Neural progenitor cell (in vitro differentiated cells): ENCODE measurements around the gene RGS6. TPM values are rescaled to one million over a fixed set of nuclear protein-coding genes. Genes with fewer than 3 reads are reported as not detected.
A peak's percentile ranks its signal among the peaks of the same experiment; 100 is the strongest.

Experiments used
- DNase-seq: peaks from one replicate; pipeline ENCODE4 v3.0.0-alpha.2; 2016; ENCODE audit warnings: low spot score
- H2AFZ ChIP-seq: fragments of 200-600 bp; sonication (generic); replicated peaks from 2 replicates; pipeline ENCODE4 v1.6.1; 2016; ENCODE audit warnings: antibody characterized with exemption
- H3F3A ChIP-seq: fragments of 200-600 bp; sonication (generic); 2 replicates; pipeline ENCODE4 v1.6.1; 2016; ENCODE audit warnings: antibody characterized with exemption, low read depth
- H3K27ac ChIP-seq: fragments of 200-600 bp; sonication (generic); 2 replicates; pipeline ENCODE4 v1.5.1; 2016; ENCODE audit warnings: mild to moderate bottlenecking
- H3K27me3 ChIP-seq: fragments of 200-600 bp; sonication (generic); 2 replicates; pipeline ENCODE4 v1.6.1; 2016; ENCODE audit warnings: mild to moderate bottlenecking, moderate library complexity
- H3K36me3 ChIP-seq: fragments of 200-600 bp; sonication (generic); 2 replicates; pipeline ENCODE4 v1.5.1; 2016
- H3K4me1 ChIP-seq: fragments of 200-600 bp; sonication (generic); 2 replicates; pipeline ENCODE4 v1.6.1; 2016; ENCODE audit warnings: mixed run types
- H3K4me2 ChIP-seq: fragments of 200-600 bp; sonication (generic); 2 replicates; pipeline ENCODE4 v1.6.1; 2016
- H3K4me3 ChIP-seq: fragments of 200-600 bp; sonication (generic); 2 replicates; pipeline ENCODE4 v1.5.1; 2016
- H3K79me2 ChIP-seq: fragments of 200-600 bp; sonication (generic); 2 replicates; pipeline ENCODE4 v1.6.1; 2016; ENCODE audit warnings: low read depth
- H3K9ac ChIP-seq: fragments of 200-600 bp; sonication (generic); 2 replicates; pipeline ENCODE4 v1.6.1; 2016
- H3K9me3 ChIP-seq: fragments of 200-600 bp; sonication (generic); 2 replicates; pipeline ENCODE4 v1.5.1; 2016; ENCODE audit warnings: low read depth
- H4K20me1 ChIP-seq: fragments of 200-600 bp; sonication (generic); 2 replicates; pipeline ENCODE4 v1.6.1; 2016; ENCODE audit warnings: low read depth
- H3K27ac Mint-ChIP-seq: 3 replicates; pipeline ENCODE4 v1.8.0; 2021; ENCODE audit warnings: mixed read lengths
- H3K27me3 Mint-ChIP-seq: 2 replicates; pipeline ENCODE4 v1.8.0; 2022; ENCODE audit warnings: low read depth, mild to moderate bottlenecking, inconsistent platforms, moderate library complexity, mixed read lengths; ENCODE audit not compliant: insufficient read depth
- H3K36me3 Mint-ChIP-seq: 3 replicates; pipeline ENCODE4 v1.8.0; 2021; ENCODE audit warnings: mixed read lengths
- H3K4me1 Mint-ChIP-seq: 3 replicates; pipeline ENCODE4 v1.8.0; 2021; ENCODE audit warnings: mixed read lengths
- H3K4me3 Mint-ChIP-seq: 3 replicates; pipeline ENCODE4 v1.8.0; 2021; ENCODE audit warnings: mild to moderate bottlenecking, moderate library complexity, mixed read lengths
- H3K9me3 Mint-ChIP-seq: 3 replicates; pipeline ENCODE4 v1.8.0; 2020; ENCODE audit warnings: mixed read lengths
- EZH2 ChIP-seq: fragments of 200-600 bp; sonication (generic); IDR thresholded peaks from 2 replicates; pipeline ENCODE4 v1.6.1; 2017; ENCODE audit warnings: antibody characterized with exemption, mild to moderate bottlenecking, moderate library complexity
- EZH2phosphoT487 ChIP-seq: fragments of 200-600 bp; sonication (generic); IDR thresholded peaks from 2 replicates; pipeline ENCODE4 v1.6.1; 2017; ENCODE audit warnings: antibody characterized with exemption
- total RNA-seq: library from RNA; depleted of rRNA; stranded (reverse); fragments of >200 nt; gene quantifications from 2 replicates; pipeline ENCODE4 v1.2.3, GENCODE V29; 2015; ENCODE audit warnings: low replicate concordance
- TF ChIP-seq, protein P1 (sequence below): fragments of 200-600 bp; sonication (generic); IDR thresholded peaks from 2 replicates; pipeline ENCODE4 v1.5.1; 2017; ENCODE audit warnings: antibody characterized with exemption, mild to moderate bottlenecking

Gene RGS6
- total RNA-seq, 1 donor from 2014 or later: 0.80 TPM

DNA sequence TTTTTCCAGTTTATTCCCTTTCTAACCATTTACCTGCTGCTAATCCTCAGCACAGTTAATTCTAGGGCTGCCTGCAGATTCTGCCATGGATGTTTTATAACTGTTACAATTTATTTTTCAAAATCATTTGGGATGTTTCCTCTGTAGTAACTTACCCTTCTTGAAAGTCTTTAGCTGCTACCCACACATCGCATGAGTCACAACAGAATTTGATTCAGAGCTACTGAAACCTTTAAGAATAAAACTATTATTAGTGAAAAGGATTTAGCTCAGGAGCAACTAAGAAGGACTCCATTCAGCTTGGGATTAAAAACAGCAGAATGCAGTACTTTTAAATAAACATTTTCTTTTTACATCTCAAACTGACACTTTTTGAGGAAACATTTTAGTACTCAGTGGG lies 41.7 kb upstream of the RGS6 start:
- H3K36me3 Mint-ChIP-seq: no peaks in the 10 kb centered on the region
- Histone ChIP-seq H3K9ac (no peak overlapping the region), H3K27ac (no peak overlapping the region), H3K27me3 (no peaks in the 10 kb centered on the region), H2AFZ (no peak overlapping the region), H3K36me3 (no peaks in the 10 kb centered on the region), H3K4me2 (no peak overlapping the region), H4K20me1 (no peaks in the 10 kb centered on the region), H3K9me3 (no peaks in the 10 kb centered on the region), H3K79me2 (no peaks in the 10 kb centered on the region), H3K4me1 (peaks cover 25% of the 10 kb centered on the region), H3F3A (peaks cover 9% of the 10 kb centered on the region), H3K4me3 (no peak overlapping the region)
- peaks cover 7% of the 10 kb centered on the region for H3K27me3 Mint-ChIP-seq
- H3K27ac Mint-ChIP-seq: no peak overlapping the region
- peaks cover 20% of the 10 kb centered on the region for H3K9me3 Mint-ChIP-seq
- no peak for DNase-seq
- peaks cover 3% of the 10 kb centered on the region for H3K4me1 Mint-ChIP-seq
- TF ChIP-seq, protein P1, sequence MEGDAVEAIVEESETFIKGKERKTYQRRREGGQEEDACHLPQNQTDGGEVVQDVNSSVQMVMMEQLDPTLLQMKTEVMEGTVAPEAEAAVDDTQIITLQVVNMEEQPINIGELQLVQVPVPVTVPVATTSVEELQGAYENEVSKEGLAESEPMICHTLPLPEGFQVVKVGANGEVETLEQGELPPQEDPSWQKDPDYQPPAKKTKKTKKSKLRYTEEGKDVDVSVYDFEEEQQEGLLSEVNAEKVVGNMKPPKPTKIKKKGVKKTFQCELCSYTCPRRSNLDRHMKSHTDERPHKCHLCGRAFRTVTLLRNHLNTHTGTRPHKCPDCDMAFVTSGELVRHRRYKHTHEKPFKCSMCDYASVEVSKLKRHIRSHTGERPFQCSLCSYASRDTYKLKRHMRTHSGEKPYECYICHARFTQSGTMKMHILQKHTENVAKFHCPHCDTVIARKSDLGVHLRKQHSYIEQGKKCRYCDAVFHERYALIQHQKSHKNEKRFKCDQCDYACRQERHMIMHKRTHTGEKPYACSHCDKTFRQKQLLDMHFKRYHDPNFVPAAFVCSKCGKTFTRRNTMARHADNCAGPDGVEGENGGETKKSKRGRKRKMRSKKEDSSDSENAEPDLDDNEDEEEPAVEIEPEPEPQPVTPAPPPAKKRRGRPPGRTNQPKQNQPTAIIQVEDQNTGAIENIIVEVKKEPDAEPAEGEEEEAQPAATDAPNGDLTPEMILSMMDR: no peak
- TF ChIP-seq EZH2phosphoT487: no peak
- no peak for TF ChIP-seq EZH2
- H3K4me3 Mint-ChIP-seq: no peak overlapping the region

DNA sequence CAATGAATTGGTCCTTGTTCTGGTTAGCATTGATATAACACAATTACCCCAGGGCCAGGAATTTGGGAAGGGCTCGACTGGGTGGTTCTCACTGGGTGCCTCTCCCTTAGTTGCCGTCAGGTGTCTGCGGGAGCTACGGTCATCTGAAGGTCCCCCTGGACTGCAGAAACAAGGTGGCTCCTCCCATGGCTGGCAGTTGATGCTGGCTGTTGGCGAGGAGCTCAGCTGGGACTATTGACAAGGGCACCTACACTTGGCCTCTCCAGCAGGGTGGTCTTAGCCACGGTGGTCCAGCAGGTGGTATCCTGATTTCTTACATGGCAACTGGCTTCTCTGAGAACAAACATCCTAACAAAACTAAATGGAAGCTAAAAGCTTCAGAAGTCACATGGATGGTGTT lies 41.0 kb upstream of the RGS6 start:
- Histone ChIP-seq H3K79me2 (no peaks in the 10 kb centered on the region), H3K9ac (no peak overlapping the region), H3K27ac (no peak overlapping the region), H3K4me1 (peaks cover 25% of the 10 kb centered on the region), H3K27me3 (no peaks in the 10 kb centered on the region), H4K20me1 (no peaks in the 10 kb centered on the region), H3K4me2 (peak overlapping the region; percentile 23), H3F3A (peaks cover 9% of the 10 kb centered on the region), H3K9me3 (no peaks in the 10 kb centered on the region), H2AFZ (no peak overlapping the region), H3K4me3 (no peak overlapping the region), H3K36me3 (no peaks in the 10 kb centered on the region)
- TF ChIP-seq EZH2phosphoT487 (no peak), EZH2 (no peak)
- TF ChIP-seq, protein P1: no peak
- Mint-ChIP-seq H3K4me3 (no peak overlapping the region), H3K4me1 (peaks cover 3% of the 10 kb centered on the region), H3K9me3 (peaks cover 19% of the 10 kb centered on the region), H3K27ac (no peak overlapping the region), H3K27me3 (peaks cover 7% of the 10 kb centered on the region), H3K36me3 (no peaks in the 10 kb centered on the region)
- no peak for DNase-seq

DNA sequence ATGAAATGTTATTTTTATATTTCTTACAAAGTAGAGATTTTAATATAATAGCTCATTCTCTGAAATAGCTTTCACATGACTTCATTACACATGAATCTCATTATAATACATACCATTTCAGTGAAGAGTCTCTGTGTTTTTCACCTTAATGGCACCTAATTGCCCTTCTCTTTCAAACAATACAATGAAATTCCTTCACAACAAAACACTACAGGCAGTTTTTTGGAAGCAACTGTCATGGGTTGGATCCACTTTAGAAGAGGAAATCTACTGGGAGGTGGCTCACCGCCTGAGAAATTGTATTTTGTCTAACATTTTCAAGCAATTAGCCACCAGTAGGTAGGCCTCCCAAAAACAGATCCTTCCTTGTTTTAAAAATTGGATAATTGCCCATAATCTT lies 40.3 kb upstream of the RGS6 start:
- Histone ChIP-seq H3K4me3 (no peak overlapping the region), H2AFZ (no peak overlapping the region), H3K4me2 (peak overlapping the region; percentile 23), H3K27me3 (no peaks in the 10 kb centered on the region), H3K9me3 (no peaks in the 10 kb centered on the region), H4K20me1 (no peaks in the 10 kb centered on the region), H3K36me3 (no peaks in the 10 kb centered on the region), H3K27ac (peak overlapping the region; percentile 60), H3K79me2 (no peaks in the 10 kb centered on the region), H3K9ac (no peak overlapping the region), H3F3A (peaks cover 9% of the 10 kb centered on the region), H3K4me1 (peaks cover 25% of the 10 kb centered on the region)
- no peak overlapping the region for H3K4me3 Mint-ChIP-seq
- peak; percentile 38 for DNase-seq
- peaks cover 14% of the 10 kb centered on the region for H3K9me3 Mint-ChIP-seq
- peaks cover 3% of the 10 kb centered on the region for H3K4me1 Mint-ChIP-seq
- H3K27ac Mint-ChIP-seq: no peak overlapping the region
- peaks cover 7% of the 10 kb centered on the region for H3K27me3 Mint-ChIP-seq
- H3K36me3 Mint-ChIP-seq: no peaks in the 10 kb centered on the region
- TF ChIP-seq EZH2phosphoT487: no peak
- TF ChIP-seq EZH2: no peak
- TF ChIP-seq, protein P1: no peak
